K562 treated with DMSO at 1 percent for 48 hours (cell line): ENCODE measurements around the gene NEMF. TPM values are rescaled to one million over a fixed set of nuclear protein-coding genes. Genes with fewer than 3 reads are reported as not detected.

Experiments
- total RNA-seq: library from RNA; unstranded; fragments of 300-600 nt; gene quantifications from 2 replicates; pipeline ENCODE4 v1.2.3, GENCODE V29; 2022; ENCODE audit warnings: low replicate concordance; ENCODE audit errors: extremely low read depth

The NEMF gene
- not detected in 2 replicates for total RNA-seq

GRCh38 chr14:49852301-49853157 lies at the start of gene NEMF:
Gene NEMF, minus strand, starts transcription at chr14:49852788. Its CDS starts 35 bp downstream, at chr14:49852753.

GRCh38 chr14:49892636-49893308 lies 40.2 kb upstream of the NEMF start, which contains the start of gene ARF6:
Gene ARF6, plus strand, starts transcription at chr14:49893082. Its CDS starts 655 bp downstream, at chr14:49893737.

GRCh38 chr14:49767571-49768300 lies 84.9 kb downstream of the NEMF start, which contains the start of gene KLHDC2:
Gene KLHDC2, plus strand, starts transcription at chr14:49768153. Its CDS starts 316 bp downstream, at chr14:49768469.

Other genes with a start within 250 kb of the NEMF start
- gene RPL36AL, start 232.2 kb downstream of the NEMF start, total RNA-seq: not detected in 2 replicates
- gene MGAT2, start 232.0 kb downstream of the NEMF start, total RNA-seq: not detected in 2 replicates
- gene DNAAF2, start 217.5 kb downstream of the NEMF start, total RNA-seq: not detected in 2 replicates
- not detected in 2 replicates for gene POLE2, start 164.6 kb downstream of the NEMF start, total RNA-seq
- gene KLHDC1, start 159.7 kb downstream of the NEMF start, total RNA-seq: not detected in 2 replicates
- gene KLHDC2, start 84.6 kb downstream of the NEMF start, total RNA-seq: not detected in 2 replicates
- gene ARF6, start 40.3 kb upstream of the NEMF start, total RNA-seq: not detected in 2 replicates